Hepatocyte (in vitro differentiated cells): ENCODE results near the gene CFB. TPM values are rescaled to one million over a fixed set of nuclear protein-coding genes. Genes with fewer than 3 reads are reported as not detected.
A peak's percentile ranks its signal among the peaks of the same experiment; 100 is the strongest.

Experiments used
- DNase-seq: peaks from one replicate; pipeline ENCODE4 v3.0.0-alpha.2; 2016; ENCODE audit warnings: low spot score
- H2AFZ ChIP-seq: fragments of 200-600 bp; sonication (generic); 2 replicates; pipeline ENCODE4 v1.6.0; 2016; ENCODE audit warnings: antibody characterized with exemption, mild to moderate bottlenecking
- H3K27ac ChIP-seq: fragments of 200-600 bp; sonication (generic); 2 replicates; pipeline ENCODE4 v1.5.1; 2016; ENCODE audit warnings: mild to moderate bottlenecking
- H3K27me3 ChIP-seq: fragments of 200-600 bp; sonication (generic); 2 replicates; pipeline ENCODE4 v1.6.1; 2016
- H3K36me3 ChIP-seq: fragments of 200-600 bp; sonication (generic); replicated peaks from 2 replicates; pipeline ENCODE4 v1.5.1; 2016; ENCODE audit warnings: low read depth; ENCODE audit not compliant: insufficient read depth
- H3K4me1 ChIP-seq: fragments of 200-600 bp; sonication (generic); 2 replicates; pipeline ENCODE4 v1.5.1; 2016; ENCODE audit warnings: mild to moderate bottlenecking, moderate library complexity; ENCODE audit not compliant: insufficient read depth
- H3K4me2 ChIP-seq: fragments of 200-600 bp; sonication (generic); 2 replicates; pipeline ENCODE4 v1.6.0; 2016
- H3K4me3 ChIP-seq: fragments of 200-600 bp; sonication (generic); 2 replicates; pipeline ENCODE4 v1.5.1; 2016; ENCODE audit warnings: mild to moderate bottlenecking
- H3K79me2 ChIP-seq: fragments of 200-600 bp; sonication (generic); 2 replicates; pipeline ENCODE4 v1.6.0; 2017; ENCODE audit warnings: mild to moderate bottlenecking
- H3K9me2 ChIP-seq: fragments of 200-600 bp; sonication (generic); replicated peaks from 2 replicates; pipeline ENCODE4 v1.6.0; 2017; ENCODE audit warnings: mild to moderate bottlenecking; ENCODE audit not compliant: insufficient read depth
- H3K9me3 ChIP-seq: fragments of 200-600 bp; sonication (generic); 2 replicates; pipeline ENCODE4 v1.5.1; 2016; ENCODE audit warnings: low read depth, mild to moderate bottlenecking
- H4K20me1 ChIP-seq: fragments of 200-600 bp; sonication (generic); 2 replicates; pipeline ENCODE4 v1.6.0; 2016; ENCODE audit warnings: mild to moderate bottlenecking; ENCODE audit not compliant: insufficient read depth, poor library complexity, severe bottlenecking
- EZH2 ChIP-seq: fragments of 200-600 bp; sonication (generic); IDR thresholded peaks from 2 replicates; pipeline ENCODE4 v1.6.1; 2016; ENCODE audit warnings: antibody characterized with exemption, mild to moderate bottlenecking, borderline replicate concordance
- EZH2phosphoT487 ChIP-seq: fragments of 200-600 bp; sonication (generic); IDR thresholded peaks from one replicate; pipeline ENCODE4 v1.6.1; 2018; ENCODE audit warnings: antibody characterized with exemption, mild to moderate bottlenecking, low read depth, moderate library complexity; ENCODE audit not compliant: unreplicated experiment, severe bottlenecking
- WGBS: methylation state at CpG from one replicate; pipeline ENCODE4 v1.1.6; 2016; ENCODE audit warnings: low lambda C conversion rate; ENCODE audit errors: missing lambda C conversion rate; 5-methylcytosine and 5-hydroxymethylcytosine counted together
- polyA plus RNA-seq: library from polyadenylated mRNA; unstranded; fragments of >200 nt; fragmentation: Nextera tagmentation; extraction: Ambion mirVana; gene quantifications from 2 replicates; pipeline ENCODE4 v1.2.1, GENCODE V29; 2016
- total RNA-seq: library from RNA; depleted of rRNA; stranded (reverse); fragments of >200 nt; gene quantifications from 2 replicates; pipeline ENCODE4 v1.2.3, GENCODE V29; 2014
- TF ChIP-seq, protein P1 (sequence below): fragments of 200-600 bp; sonication (generic); IDR thresholded peaks from 2 replicates; pipeline ENCODE4 v1.5.1; 2016; ENCODE audit warnings: antibody characterized with exemption, mild to moderate bottlenecking; ENCODE audit not compliant: poor library complexity

Gene CFB
- total and polyA plus RNA-seq, 2 experiments from 2014 or later = 190 to 349 TPM

DNA sequence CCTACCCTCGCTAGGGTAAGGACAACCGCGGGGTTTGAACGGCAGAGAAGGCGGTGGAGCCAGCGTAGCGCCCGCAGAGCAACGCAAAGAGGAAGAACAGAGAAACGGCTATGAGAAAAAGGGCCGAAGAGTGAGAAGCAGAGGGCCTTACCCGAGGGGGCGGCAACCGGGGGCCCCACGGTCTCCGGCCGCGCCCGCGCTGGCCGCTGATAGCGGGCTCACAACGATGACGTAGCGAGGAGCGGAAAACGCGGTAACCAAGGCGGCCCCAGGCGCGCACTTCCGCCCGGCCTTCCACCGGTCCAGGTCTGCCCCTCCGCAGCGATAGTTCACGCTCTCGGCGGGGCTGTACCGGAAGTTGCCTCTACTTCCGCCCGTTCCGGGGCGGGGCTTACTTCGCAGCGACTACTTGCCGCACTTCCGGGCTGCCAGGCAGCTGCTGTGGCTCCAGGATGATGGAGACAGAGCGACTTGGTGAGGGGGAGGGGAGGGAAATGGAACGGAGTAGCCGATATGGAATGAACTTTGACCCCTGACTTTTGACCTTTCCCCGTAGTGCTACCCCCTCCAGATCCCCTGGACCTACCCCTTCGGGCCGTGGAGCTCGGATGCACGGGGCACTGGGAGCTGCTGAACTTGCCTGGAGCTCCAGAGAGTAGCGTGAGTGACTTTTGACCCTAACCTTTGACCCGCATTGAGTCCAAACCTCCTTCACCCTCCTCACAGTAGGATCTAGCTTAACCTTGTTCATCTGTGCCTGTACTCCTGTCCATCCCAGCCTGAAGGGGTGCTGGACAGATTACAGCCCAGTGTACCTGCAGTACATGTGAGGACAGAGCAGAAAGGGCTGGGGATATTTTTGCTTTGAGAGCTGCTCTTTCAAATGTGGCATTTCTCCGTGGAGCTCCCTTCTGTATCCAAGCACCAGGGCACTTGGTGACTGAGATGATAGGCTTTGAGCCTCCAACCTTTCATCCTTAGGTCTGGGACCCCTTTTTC is 13.1 kb downstream of the CFB start, which contains the start of the genes NELFE and SKIC2:
Gene NELFE (minus strand): TSS at position 231 of the 999 bp plus-strand sequence. CDS start 525 bp downstream, outside the sequence.
Gene SKIC2 (plus strand): TSS at position 435 of the 999 bp plus-strand sequence. CDS start 18 bp downstream, at position 453.
- TF ChIP-seq, protein P1, sequence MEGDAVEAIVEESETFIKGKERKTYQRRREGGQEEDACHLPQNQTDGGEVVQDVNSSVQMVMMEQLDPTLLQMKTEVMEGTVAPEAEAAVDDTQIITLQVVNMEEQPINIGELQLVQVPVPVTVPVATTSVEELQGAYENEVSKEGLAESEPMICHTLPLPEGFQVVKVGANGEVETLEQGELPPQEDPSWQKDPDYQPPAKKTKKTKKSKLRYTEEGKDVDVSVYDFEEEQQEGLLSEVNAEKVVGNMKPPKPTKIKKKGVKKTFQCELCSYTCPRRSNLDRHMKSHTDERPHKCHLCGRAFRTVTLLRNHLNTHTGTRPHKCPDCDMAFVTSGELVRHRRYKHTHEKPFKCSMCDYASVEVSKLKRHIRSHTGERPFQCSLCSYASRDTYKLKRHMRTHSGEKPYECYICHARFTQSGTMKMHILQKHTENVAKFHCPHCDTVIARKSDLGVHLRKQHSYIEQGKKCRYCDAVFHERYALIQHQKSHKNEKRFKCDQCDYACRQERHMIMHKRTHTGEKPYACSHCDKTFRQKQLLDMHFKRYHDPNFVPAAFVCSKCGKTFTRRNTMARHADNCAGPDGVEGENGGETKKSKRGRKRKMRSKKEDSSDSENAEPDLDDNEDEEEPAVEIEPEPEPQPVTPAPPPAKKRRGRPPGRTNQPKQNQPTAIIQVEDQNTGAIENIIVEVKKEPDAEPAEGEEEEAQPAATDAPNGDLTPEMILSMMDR = no peak
- TF ChIP-seq EZH2phosphoT487 (no peak), EZH2 (no peak)
- Histone ChIP-seq H2AFZ (peak within 1 kb of the TSS; percentile 79), H3K4me1 (peaks cover 11% of the 10 kb centered on the region), H3K27ac (peak within 1 kb of the TSS; percentile 91), H3K4me2 (peak within 1 kb of the TSS; percentile 98), H3K4me3 (peak within 1 kb of the TSS; percentile 85), H3K79me2 (peaks cover 38% of the 10 kb centered on the region), H3K36me3 (no peaks in the 10 kb centered on the region), H3K9me3 (no peaks in the 10 kb centered on the region), H3K9me2 (no peaks in the 10 kb centered on the region), H4K20me1 (no peaks in the 10 kb centered on the region), H3K27me3 (no peaks in the 10 kb centered on the region)
- WGBS = 2% methylated on average over 59 of the region's 59 CpGs
- DNase-seq = peak; percentile 99

DNA sequence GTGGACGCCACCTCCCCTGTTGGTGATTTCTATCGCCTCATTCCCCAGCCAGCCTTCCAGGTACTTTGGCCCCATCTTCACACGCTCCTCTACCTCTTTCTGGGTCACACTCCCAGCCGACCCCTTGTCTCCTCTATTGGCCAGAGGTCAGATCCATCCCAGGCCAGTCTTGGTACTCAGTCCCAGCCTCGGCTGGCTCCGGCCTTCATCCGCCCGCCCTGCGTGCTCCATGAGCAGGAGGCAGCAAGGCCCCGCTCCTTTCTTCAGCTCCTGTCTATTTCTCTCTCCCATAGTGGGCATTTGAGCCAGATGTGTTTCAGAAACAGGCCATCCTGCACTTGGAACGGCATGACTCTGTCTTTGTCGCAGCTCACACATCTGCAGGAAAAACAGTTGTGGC is 15.7 kb downstream of the CFB start:
- no peak overlapping the region for H3K4me3 ChIP-seq
- H4K20me1 ChIP-seq = no peaks in the 10 kb centered on the region
- TF ChIP-seq, protein P1 = no peak
- TF ChIP-seq EZH2phosphoT487 (no peak), EZH2 (no peak)
- H3K79me2 ChIP-seq = peaks cover 38% of the 10 kb centered on the region
- H3K36me3 ChIP-seq = no peaks in the 10 kb centered on the region
- H3K9me3 ChIP-seq = no peaks in the 10 kb centered on the region
- no peak overlapping the region for H3K27ac ChIP-seq
- H3K9me2 ChIP-seq = no peaks in the 10 kb centered on the region
- no peaks in the 10 kb centered on the region for H3K27me3 ChIP-seq
- DNase-seq = no peak
- H3K4me2 ChIP-seq = no peak overlapping the region
- 98% methylated on average over 12 of the region's 12 CpGs for WGBS
- peaks cover 11% of the 10 kb centered on the region for H3K4me1 ChIP-seq
- H2AFZ ChIP-seq = no peak overlapping the region

DNA sequence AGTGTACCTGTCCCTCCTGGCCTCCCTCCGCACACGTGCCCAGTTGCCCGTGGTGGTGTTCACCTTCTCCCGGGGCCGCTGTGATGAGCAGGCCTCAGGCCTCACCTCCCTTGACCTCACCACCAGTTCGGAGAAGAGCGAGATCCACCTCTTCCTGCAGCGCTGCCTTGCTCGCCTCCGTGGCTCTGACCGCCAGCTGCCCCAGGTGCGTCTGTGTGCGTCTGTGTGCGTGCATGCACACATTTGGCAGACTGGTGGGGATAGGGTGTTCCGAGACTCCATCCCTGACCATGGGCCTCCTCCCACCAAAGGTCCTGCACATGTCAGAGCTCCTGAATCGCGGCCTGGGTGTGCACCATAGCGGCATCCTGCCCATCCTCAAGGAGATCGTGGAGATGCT is 18.0 kb downstream of the CFB start:
- H4K20me1 ChIP-seq = no peaks in the 10 kb centered on the region
- no peaks in the 10 kb centered on the region for H3K9me3 ChIP-seq
- peaks cover 8% of the 10 kb centered on the region for H3K4me1 ChIP-seq
- H3K36me3 ChIP-seq = no peaks in the 10 kb centered on the region
- DNase-seq = no peak
- no peak overlapping the region for H3K4me3 ChIP-seq
- H2AFZ ChIP-seq = no peak overlapping the region
- no peaks in the 10 kb centered on the region for H3K27me3 ChIP-seq
- H3K79me2 ChIP-seq = peaks cover 20% of the 10 kb centered on the region
- H3K9me2 ChIP-seq = no peaks in the 10 kb centered on the region
- TF ChIP-seq EZH2 (no peak), EZH2phosphoT487 (no peak)
- TF ChIP-seq, protein P1 = no peak
- WGBS = over 99% methylated on average over 19 of the region's 19 CpGs
- no peak overlapping the region for H3K4me2 ChIP-seq
- no peak overlapping the region for H3K27ac ChIP-seq
